HG03103 (cell line): ENCODE measurements around the gene NECTIN4.
"Not testable (repeated sequence)": the region's sequence is repeated elsewhere in the genome, so short reads cannot be mapped to it uniquely, and the experiment has no call there.

Source experiments
- ATAC-seq: cut with Tn5 transposase; IDR thresholded peaks from one replicate; pipeline ENCODE4 v1.9.1; 2021; ENCODE audit warnings: low read depth; ENCODE audit not compliant: unreplicated experiment

The NECTIN4 gene

GRCh38 chr1:161089251-161089924, at the start of gene NECTIN4:
Gene NECTIN4 (minus strand): TSS chr1:161089558. CDS start chr1:161089296, 262 bp downstream.
- no peak for ATAC-seq

GRCh38 chr1:161138431-161138830, 49.1 kb upstream of the NECTIN4 start:
- no peak for ATAC-seq

GRCh38 chr1:161137881-161138280, 48.5 kb upstream of the NECTIN4 start:
- no peak for ATAC-seq

- no peak for ATAC-seq
These were observed 43.9 kb upstream of the NECTIN4 start for GRCh38 chr1:161133220-161133740.

GRCh38 chr1:161132410-161133219, 43.3 kb upstream of the NECTIN4 start, which contains the start of gene DEDD:
Gene DEDD (minus strand): TSS chr1:161132667. CDS start chr1:161124462, 8,205 bp downstream.
- peak; percentile 89 for ATAC-seq

- no peak for ATAC-seq
These were observed 42.4 kb upstream of the NECTIN4 start for GRCh38 chr1:161131523-161132409.

- ATAC-seq = no peak
These were observed 40.9 kb upstream of the NECTIN4 start for GRCh38 chr1:161130266-161130665.

GRCh38 chr1:161128591-161129420, 39.4 kb upstream of the NECTIN4 start:
- no peak for ATAC-seq

GRCh38 chr1:161127649-161128048, 38.3 kb upstream of the NECTIN4 start:
- ATAC-seq = no peak

- no peak for ATAC-seq
These were observed 33.6 kb upstream of the NECTIN4 start for GRCh38 chr1:161122967-161123366.

- no peak for ATAC-seq
These were observed 32.5 kb upstream of the NECTIN4 start for GRCh38 chr1:161121834-161122233.

- no peak for ATAC-seq
These were observed 31.8 kb upstream of the NECTIN4 start for GRCh38 chr1:161121042-161121650.

- ATAC-seq = no peak
These were observed 29.9 kb upstream of the NECTIN4 start for GRCh38 chr1:161119092-161119903.

- peak; percentile 71 for ATAC-seq
These were observed 28.6 kb upstream of the NECTIN4 start, which contains the start of the genes NIT1 and PFDN2 for GRCh38 chr1:161117759-161118581. Gene NIT1 (plus strand): TSS chr1:161118105. CDS start chr1:161118177, 72 bp downstream. Gene PFDN2 (minus strand): TSS chr1:161118037. CDS start chr1:161118026, 11 bp downstream.

- ATAC-seq = not testable (repeated sequence)
These were observed 26.6 kb upstream of the NECTIN4 start for GRCh38 chr1:161115961-161116360.

- ATAC-seq = no peak
These were observed 25.9 kb upstream of the NECTIN4 start for GRCh38 chr1:161115132-161115711.

GRCh38 chr1:161114556-161114955, 25.2 kb upstream of the NECTIN4 start:
- no peak for ATAC-seq
